ENCODE data around the gene MAS1L. TPM values are rescaled to one million over a fixed set of nuclear protein-coding genes. Genes with fewer than 3 reads are reported as not detected.

The MAS1L gene
- polyA plus RNA-seq, 3 donors: not detected

DNA sequence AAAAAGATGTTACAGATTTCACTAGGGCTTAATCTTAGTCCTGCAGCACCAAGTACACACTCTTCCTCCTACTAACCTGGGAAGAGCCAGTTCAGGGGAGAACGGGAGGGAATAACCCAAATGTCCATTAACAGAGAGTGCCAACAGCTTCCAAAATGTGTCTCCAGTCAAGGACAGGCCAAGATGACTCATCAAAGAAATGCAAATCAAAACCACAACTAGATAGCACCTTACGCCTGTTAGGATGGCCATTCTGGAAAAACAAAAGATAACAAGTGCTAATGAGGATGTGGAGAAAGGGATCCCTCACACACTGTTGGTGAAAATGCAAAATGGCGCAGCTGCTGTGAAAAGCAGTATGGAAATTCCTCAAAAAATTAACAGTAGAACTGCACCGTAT lies 3.8 kb upstream of the MAS1L start:
- Mint-ChIP-seq H3K27me3 (ENCODE audit: low read depth in 3 of 3) (peaks cover 0 to 3% (median 2%) of the 10 kb centered on the region in 3 donors), H3K36me3 (no peaks in the 10 kb centered on the region), H3K4me1 (peaks cover 4% of the 10 kb centered on the region), H3K9me3 (peaks cover 0 to 1% (median 0%) of the 10 kb centered on the region in 7 donors), H3K4me3 (no peak overlapping the region), H3K27ac (no peak overlapping the region)
- Histone ChIP-seq H3K4me3 (replicated peaks in 1 of 3; ENCODE audit: low read depth in 2 of 3, low read length in 3 of 3) (no peak overlapping the region), H3K36me3 (replicated peaks in 1 of 2; ENCODE audit: control insufficient read depth in 1 of 2, insufficient read depth in 2 of 2, low read length in 2 of 2) (no peaks in the 10 kb centered on the region), H2AFZ (ENCODE audit: insufficient read depth, low read depth, low read length, poor library complexity, severe bottlenecking) (no peak overlapping the region), H3K9me3 (replicated peaks in 1 of 2; ENCODE audit: control insufficient read depth in 1 of 2, insufficient read depth in 1 of 2, low read length in 2 of 2) (no peaks in the 10 kb centered on the region), H3K79me2 (ENCODE audit: insufficient read depth, low read length) (no peaks in the 10 kb centered on the region), H3K4me2 (replicated peaks; ENCODE audit: extremely low read depth, low read length, poor library complexity, severe bottlenecking) (no peak overlapping the region), H3K27ac (ENCODE audit: low read depth in 1 of 2, low read length in 2 of 2) (no peak overlapping the region), H3K4me1 (ENCODE audit: control insufficient read depth in 1 of 2, insufficient read depth in 2 of 2, low read length in 2 of 2) (no peaks in the 10 kb centered on the region), H4K20me1 (ENCODE audit: insufficient read depth, low read length) (no peaks in the 10 kb centered on the region), H3K27me3 (ENCODE audit: control insufficient read depth in 2 of 2, insufficient read depth in 2 of 2, low read length in 2 of 2) (no peaks in the 10 kb centered on the region), H3K9ac (ENCODE audit: insufficient read depth, low read length, poor library complexity, severe bottlenecking) (no peak overlapping the region)
- DNase-seq: no peak
- TF ChIP-seq, protein P1, sequence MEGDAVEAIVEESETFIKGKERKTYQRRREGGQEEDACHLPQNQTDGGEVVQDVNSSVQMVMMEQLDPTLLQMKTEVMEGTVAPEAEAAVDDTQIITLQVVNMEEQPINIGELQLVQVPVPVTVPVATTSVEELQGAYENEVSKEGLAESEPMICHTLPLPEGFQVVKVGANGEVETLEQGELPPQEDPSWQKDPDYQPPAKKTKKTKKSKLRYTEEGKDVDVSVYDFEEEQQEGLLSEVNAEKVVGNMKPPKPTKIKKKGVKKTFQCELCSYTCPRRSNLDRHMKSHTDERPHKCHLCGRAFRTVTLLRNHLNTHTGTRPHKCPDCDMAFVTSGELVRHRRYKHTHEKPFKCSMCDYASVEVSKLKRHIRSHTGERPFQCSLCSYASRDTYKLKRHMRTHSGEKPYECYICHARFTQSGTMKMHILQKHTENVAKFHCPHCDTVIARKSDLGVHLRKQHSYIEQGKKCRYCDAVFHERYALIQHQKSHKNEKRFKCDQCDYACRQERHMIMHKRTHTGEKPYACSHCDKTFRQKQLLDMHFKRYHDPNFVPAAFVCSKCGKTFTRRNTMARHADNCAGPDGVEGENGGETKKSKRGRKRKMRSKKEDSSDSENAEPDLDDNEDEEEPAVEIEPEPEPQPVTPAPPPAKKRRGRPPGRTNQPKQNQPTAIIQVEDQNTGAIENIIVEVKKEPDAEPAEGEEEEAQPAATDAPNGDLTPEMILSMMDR (IDR thresholded peaks at IDR 0.05): no peak
- 100% methylated on average over 1 of the region's 4 CpGs for WGBS (ENCODE audit: insufficient coverage)
- intact Hi-C loops (cut with micrococcal nuclease): no loop called here

DNA sequence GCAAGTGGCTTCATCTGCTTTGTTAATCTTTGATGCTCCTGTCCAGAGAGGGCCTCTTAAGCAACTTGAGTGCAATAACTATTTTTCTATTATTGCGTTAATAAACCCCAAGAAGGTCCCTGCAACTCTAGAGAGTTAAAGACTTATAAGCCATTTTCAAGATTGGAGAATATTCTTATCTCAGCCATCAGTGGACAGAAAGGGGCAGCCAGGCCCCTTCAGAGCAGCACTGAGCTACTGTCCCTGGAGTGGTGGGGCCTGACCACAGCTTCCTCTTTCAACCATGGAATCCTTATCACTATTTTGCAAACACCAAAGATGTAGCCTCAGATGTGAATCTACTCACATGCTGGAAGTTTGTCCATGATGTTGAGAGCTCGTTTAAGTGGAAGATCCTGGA lies 2.8 kb upstream of the MAS1L start:
- DNase-seq: no peak
- H3K4me2 ChIP-seq (replicated peaks; ENCODE audit: extremely low read depth, low read length, poor library complexity, severe bottlenecking): no peak overlapping the region
- Mint-ChIP-seq H3K36me3 (no peaks in the 10 kb centered on the region), H3K4me1 (peaks cover 4% of the 10 kb centered on the region), H3K9me3 (peaks cover 0 to 1% (median 0%) of the 10 kb centered on the region in 7 donors), H3K27me3 (ENCODE audit: low read depth in 3 of 3) (peaks cover 0 to 3% (median 2%) of the 10 kb centered on the region in 3 donors), H3K27ac (no peak overlapping the region), H3K4me3 (no peak overlapping the region)
- no peak overlapping the region for H3K9ac ChIP-seq (ENCODE audit: insufficient read depth, low read length, poor library complexity, severe bottlenecking)
- H3K9me3 ChIP-seq (replicated peaks in 1 of 2; ENCODE audit: control insufficient read depth in 1 of 2, insufficient read depth in 1 of 2, low read length in 2 of 2): no peaks in the 10 kb centered on the region
- H4K20me1 ChIP-seq (ENCODE audit: insufficient read depth, low read length): no peaks in the 10 kb centered on the region
- intact Hi-C loops (cut with micrococcal nuclease): no loop called here
- no peaks in the 10 kb centered on the region for H3K4me1 ChIP-seq (ENCODE audit: control insufficient read depth in 1 of 2, insufficient read depth in 2 of 2, low read length in 2 of 2)
- H3K36me3 ChIP-seq (replicated peaks in 1 of 2; ENCODE audit: control insufficient read depth in 1 of 2, insufficient read depth in 2 of 2, low read length in 2 of 2): no peaks in the 10 kb centered on the region
- no peak overlapping the region for H3K4me3 ChIP-seq (replicated peaks in 1 of 3; ENCODE audit: low read depth in 2 of 3, low read length in 3 of 3)
- TF ChIP-seq, protein P1 (IDR thresholded peaks at IDR 0.05): no peak
- no peak overlapping the region for H3K27ac ChIP-seq (ENCODE audit: low read depth in 1 of 2, low read length in 2 of 2)
- no peak overlapping the region for H2AFZ ChIP-seq (ENCODE audit: insufficient read depth, low read depth, low read length, poor library complexity, severe bottlenecking)
- WGBS (ENCODE audit: insufficient coverage): no CpG with 5 or more reads among the region's 2 CpGs
- H3K27me3 ChIP-seq (ENCODE audit: control insufficient read depth in 2 of 2, insufficient read depth in 2 of 2, low read length in 2 of 2): no peaks in the 10 kb centered on the region
- no peaks in the 10 kb centered on the region for H3K79me2 ChIP-seq (ENCODE audit: insufficient read depth, low read length)
